LNCaP clone FGC (cell line): ENCODE data around the gene SH3RF2.

ENCODE experiments used
- DNase-seq: peaks from one replicate; pipeline ENCODE4 v3.0.0-alpha.2; 2011; ENCODE audit warnings: low read depth
- H3K4me3 ChIP-seq: 2 replicates; pipeline ENCODE4 v1.5.1; 2011; ENCODE audit warnings: mild to moderate bottlenecking, low read depth, low read length, control low read depth
- TF ChIP-seq, protein P1 (sequence below): IDR thresholded peaks from 2 replicates; pipeline ENCODE4 v1.5.1; 2012; ENCODE audit warnings: mild to moderate bottlenecking; ENCODE audit not compliant: control insufficient read depth, insufficient read depth; ENCODE audit errors: extremely low read depth

SH3RF2 gene

DNA sequence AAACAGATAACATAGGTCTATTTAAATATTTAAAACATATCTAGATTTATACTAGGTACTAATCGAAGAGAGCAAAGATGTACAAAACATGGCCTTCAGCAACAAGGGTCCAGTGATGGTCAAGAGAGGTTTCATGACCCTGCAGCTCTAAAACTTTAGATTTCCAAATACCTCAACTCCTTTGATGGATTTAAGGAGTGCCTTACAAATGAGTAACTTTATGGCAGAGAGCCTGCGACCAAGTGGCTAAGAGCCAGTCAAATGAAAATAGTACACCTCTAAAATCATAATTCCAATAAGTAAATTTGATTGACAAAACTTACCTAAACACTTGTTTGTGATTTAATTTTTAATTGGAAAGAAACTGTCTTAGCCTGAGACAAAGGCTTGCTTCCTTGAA, 4.7 kb upstream of the SH3RF2 start:
- no peak overlapping the region for H3K4me3 ChIP-seq
- no peak for DNase-seq
- TF ChIP-seq, protein P1, sequence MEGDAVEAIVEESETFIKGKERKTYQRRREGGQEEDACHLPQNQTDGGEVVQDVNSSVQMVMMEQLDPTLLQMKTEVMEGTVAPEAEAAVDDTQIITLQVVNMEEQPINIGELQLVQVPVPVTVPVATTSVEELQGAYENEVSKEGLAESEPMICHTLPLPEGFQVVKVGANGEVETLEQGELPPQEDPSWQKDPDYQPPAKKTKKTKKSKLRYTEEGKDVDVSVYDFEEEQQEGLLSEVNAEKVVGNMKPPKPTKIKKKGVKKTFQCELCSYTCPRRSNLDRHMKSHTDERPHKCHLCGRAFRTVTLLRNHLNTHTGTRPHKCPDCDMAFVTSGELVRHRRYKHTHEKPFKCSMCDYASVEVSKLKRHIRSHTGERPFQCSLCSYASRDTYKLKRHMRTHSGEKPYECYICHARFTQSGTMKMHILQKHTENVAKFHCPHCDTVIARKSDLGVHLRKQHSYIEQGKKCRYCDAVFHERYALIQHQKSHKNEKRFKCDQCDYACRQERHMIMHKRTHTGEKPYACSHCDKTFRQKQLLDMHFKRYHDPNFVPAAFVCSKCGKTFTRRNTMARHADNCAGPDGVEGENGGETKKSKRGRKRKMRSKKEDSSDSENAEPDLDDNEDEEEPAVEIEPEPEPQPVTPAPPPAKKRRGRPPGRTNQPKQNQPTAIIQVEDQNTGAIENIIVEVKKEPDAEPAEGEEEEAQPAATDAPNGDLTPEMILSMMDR, result no peak

DNA sequence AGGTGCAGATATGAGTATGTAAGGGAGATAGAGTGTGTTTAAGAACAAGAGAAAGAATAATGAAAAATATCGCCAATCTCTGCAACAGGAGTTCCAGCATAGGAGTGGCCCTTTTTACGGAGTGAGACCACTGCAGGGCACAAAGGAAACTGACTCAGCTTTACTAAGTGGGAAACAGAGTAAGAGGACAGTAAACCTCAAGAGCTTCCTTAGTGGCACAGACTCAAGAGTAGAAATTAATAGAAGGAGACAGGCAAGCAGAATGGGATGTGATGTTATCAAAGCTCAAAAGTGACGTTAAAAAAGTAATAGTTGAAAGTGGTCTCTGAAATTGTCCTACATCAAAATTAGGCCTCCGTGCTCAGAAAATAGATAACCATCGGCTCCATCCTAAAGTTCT, 2.1 kb upstream of the SH3RF2 start:
- H3K4me3 ChIP-seq, result no peak overlapping the region
- TF ChIP-seq, protein P1, result no peak
- DNase-seq, result no peak

DNA sequence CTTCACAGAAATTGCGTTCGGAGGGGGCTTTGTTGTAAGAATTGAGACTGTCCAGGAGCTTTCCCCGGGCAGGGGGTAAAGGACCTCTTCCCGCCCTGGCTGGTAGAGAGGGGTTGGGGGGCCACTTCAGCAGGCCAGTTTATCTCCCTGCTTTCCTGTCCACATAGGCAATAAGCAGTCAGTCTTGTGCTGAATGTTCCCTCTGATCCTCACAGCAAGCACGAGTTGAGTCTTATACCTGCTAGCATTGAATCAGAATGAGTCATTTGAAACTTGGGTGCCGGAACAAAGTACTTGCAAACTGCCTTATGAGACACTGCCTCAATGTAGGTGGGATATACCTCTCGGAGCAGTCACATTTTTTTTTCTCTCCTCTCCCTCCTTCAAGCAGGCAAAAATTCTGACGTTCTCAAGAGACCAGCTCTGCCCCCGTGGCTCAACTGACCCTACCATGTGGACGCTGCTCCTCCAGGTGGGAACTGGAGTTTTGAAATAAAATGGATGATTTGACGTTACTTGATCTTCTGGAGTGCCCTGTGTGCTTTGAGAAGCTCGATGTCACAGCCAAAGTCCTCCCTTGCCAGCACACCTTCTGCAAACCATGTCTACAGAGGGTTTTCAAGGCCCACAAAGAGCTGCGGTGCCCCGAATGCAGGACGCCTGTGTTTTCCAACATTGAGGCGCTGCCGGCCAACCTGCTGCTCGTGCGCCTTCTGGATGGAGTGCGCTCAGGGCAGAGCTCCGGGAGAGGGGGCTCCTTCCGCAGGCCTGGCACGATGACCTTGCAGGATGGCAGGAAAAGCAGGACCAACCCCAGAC, 1.3 kb downstream of the SH3RF2 start:
- H3K4me3 ChIP-seq, result no peak overlapping the region
- TF ChIP-seq, protein P1, result no peak
- no peak for DNase-seq

DNA sequence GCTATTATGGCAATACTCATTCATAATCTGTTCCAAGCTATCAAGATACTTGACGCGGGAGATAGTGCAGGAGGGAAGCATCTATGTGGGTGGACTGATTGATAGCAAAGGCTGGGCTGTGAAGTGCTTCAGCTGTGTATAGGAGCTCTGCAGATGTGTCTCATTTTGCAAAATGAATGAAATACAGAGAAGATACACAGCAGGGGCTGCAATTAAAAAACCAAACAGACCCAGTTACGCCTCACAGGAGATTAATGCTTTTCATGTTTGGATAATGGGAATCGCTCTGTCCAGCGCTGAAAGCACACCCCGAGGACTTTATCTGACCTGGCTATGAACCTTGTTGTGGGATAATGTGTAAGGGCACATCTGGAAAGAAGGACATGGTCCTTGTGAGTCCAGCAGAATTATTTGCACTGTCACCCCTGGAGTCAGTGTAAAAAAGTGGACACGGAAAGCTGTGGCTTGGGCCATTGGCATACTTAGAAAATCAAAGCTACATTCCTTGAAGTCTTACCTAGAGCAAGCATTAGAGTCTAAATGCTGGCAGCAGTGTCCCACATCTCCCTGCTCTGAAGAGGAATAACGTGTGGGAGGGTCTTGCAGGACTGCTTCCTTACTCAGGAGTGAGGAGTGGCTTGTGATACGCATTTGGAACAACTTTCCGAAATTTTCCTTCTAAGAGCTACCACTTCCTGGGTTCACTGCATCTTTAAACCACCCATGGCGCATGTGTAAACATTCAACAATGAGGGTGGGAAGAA, 2.6 kb downstream of the SH3RF2 start:
- TF ChIP-seq, protein P1, result no peak
- DNase-seq, result no peak
- H3K4me3 ChIP-seq, result no peak overlapping the region

DNA sequence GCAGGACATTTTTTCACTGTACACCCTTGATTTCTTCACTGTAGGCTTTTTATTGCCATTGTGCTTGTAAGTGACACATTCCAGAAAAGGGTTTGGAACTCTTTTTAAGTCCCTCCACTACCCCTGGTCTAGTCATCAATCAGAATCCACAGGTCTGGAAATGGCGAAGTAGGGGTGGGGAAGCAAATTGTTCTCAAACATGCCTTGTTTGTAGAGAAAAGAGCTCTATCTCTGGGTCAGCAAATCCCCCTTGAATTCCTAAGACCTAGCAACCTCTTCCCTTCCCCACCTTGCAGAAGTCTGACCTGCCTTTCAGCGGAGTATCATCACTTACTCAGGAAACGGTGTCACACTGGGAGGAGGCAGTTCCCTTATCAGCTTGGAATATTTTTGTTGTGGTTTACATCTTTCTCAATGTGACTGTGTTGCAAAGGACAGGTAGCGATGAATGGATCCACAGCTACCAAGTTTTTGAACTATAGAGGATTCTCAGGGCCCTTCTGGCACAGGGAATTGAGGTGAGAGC, 3.2 kb downstream of the SH3RF2 start:
- TF ChIP-seq, protein P1, result no peak
- H3K4me3 ChIP-seq, result no peak overlapping the region
- no peak for DNase-seq

DNA sequence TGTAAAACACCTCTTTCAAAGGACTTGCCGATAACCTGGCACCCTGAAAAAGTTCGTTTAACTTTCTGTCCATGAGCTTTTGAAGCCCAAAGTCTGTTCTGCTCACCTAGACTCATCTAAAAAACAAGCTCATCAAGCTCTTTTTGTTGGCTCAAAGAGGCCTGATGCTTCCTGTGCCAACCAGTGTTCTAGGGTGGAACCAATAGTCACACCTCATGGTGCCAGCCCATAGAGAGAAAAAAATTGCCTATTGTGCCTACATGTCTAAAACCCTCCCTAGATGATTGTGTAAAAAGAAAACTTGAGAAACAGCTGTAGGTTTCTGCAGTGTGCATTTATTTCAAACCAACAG, 4.7 kb downstream of the SH3RF2 start:
- no peak for DNase-seq
- TF ChIP-seq, protein P1, result no peak
- no peak overlapping the region for H3K4me3 ChIP-seq
